HG02981 (cell line): ENCODE data around the gene KLK1.

Source experiments
- ATAC-seq: cut with Tn5 transposase; IDR thresholded peaks from one replicate; pipeline ENCODE4 v1.9.1; 2021; ENCODE audit warnings: mild to moderate bottlenecking, moderate library complexity; ENCODE audit not compliant: unreplicated experiment

KLK1 gene

GRCh38 chr19:50823389-50824042 is at the start of gene KLK1:
Gene KLK1, minus strand, starts transcription at chr19:50823787. Its CDS starts 39 bp downstream, at chr19:50823748.
- ATAC-seq: no peak

GRCh38 chr19:50873056-50873455 is 49.5 kb upstream of the KLK1 start, which contains the start of gene KLK2:
Gene KLK2, plus strand, starts transcription at chr19:50873439. Its CDS starts 35 bp downstream, at chr19:50873474.
- ATAC-seq: no peak

GRCh38 chr19:50870417-50871089 is 47.0 kb upstream of the KLK1 start:
- no peak for ATAC-seq

GRCh38 chr19:50869479-50869878 is 45.9 kb upstream of the KLK1 start:
- ATAC-seq: no peak

- ATAC-seq: no peak
These were observed 38.1 kb upstream of the KLK1 start for GRCh38 chr19:50861496-50862286.

- ATAC-seq: no peak
These were observed 37.4 kb upstream of the KLK1 start for GRCh38 chr19:50861010-50861409.

- ATAC-seq: no peak
These were observed 36.3 kb upstream of the KLK1 start for GRCh38 chr19:50859849-50860248.

GRCh38 chr19:50858886-50859285 is 35.3 kb upstream of the KLK1 start:
- ATAC-seq: no peak

- ATAC-seq: no peak
These were observed 33.8 kb upstream of the KLK1 start for GRCh38 chr19:50857366-50857765.

GRCh38 chr19:50854636-50855410 is 31.2 kb upstream of the KLK1 start, which contains the start of gene KLK3:
Gene KLK3, plus strand, starts transcription at chr19:50854915. Its CDS starts 41 bp downstream, at chr19:50854956.
- no peak for ATAC-seq

- no peak for ATAC-seq
These were observed 28.0 kb upstream of the KLK1 start for GRCh38 chr19:50851620-50852019.

- no peak for ATAC-seq
These were observed 27.2 kb upstream of the KLK1 start for GRCh38 chr19:50850738-50851137.

- no peak for ATAC-seq
These were observed 20.8 kb upstream of the KLK1 start for GRCh38 chr19:50844296-50844935.

- ATAC-seq: no peak
These were observed 20.2 kb upstream of the KLK1 start for GRCh38 chr19:50843701-50844221.

- ATAC-seq: no peak
These were observed 19.6 kb upstream of the KLK1 start for GRCh38 chr19:50843205-50843604.

GRCh38 chr19:50842130-50842529 is 18.5 kb upstream of the KLK1 start:
- ATAC-seq: no peak

GRCh38 chr19:50839712-50840655 is 16.4 kb upstream of the KLK1 start:
- no peak for ATAC-seq

GRCh38 chr19:50838239-50838638 is 14.7 kb upstream of the KLK1 start:
- ATAC-seq: no peak

GRCh38 chr19:50837300-50837699 is 13.7 kb upstream of the KLK1 start:
- ATAC-seq: no peak
